ENCODE measurements around the gene GPLD1.
"Not testable (repeated sequence)": the region's sequence is repeated elsewhere in the genome, so short reads cannot be mapped to it uniquely, and the experiment has no call there.

The GPLD1 gene

DNA sequence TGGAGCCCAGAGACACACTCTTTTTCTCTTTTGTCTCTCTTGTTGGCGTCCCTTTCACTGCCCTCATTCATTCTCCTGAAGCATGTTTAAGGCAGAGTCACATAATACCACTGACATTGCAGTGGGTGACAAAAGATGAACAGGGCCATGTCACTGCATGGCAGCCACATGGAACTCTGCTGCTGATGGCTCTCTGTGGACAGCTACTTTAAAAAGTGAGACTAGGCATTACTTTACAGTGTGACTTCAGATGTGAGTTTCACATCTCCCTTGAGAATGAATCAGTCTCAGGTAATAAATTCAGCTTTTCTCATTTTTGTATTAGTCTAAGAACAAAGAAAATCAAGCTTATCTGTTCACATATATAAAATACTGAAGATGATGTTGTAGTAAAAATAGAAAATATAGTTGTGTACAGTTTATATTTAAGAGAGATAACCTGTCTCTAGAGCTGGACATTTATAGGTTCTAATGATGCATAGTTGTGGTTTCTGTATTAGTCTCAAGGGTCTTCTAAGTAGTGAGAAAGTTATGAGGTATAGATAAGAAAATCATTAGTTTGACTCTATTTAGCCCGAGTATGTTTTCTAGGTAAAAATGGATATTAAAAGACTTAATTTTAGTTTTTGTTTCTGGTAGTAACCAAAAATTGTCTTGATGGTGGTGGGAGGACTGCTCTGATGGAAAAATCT, 80.5 kb downstream of the GPLD1 start:
- no peak for DNase-seq

DNA sequence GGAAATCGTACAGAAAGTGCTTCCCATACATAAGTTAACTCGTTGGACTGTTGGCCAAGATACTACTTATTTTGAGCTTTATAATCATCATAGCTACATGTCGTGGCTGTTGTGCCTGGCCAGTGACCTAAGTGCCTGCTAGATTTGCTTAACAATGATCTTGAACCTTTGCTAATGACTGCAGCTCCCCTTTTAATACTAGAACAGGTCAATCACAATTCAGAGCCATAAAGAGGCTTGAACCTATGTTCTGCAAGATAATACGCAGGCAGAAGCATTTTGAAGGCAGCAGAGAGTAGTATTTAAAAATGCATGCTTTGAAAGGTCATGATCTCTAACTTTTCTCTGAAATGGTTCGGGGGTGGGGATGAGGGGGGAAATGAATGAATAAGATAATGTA, 84.1 kb downstream of the GPLD1 start:
- no peak for DNase-seq

DNA sequence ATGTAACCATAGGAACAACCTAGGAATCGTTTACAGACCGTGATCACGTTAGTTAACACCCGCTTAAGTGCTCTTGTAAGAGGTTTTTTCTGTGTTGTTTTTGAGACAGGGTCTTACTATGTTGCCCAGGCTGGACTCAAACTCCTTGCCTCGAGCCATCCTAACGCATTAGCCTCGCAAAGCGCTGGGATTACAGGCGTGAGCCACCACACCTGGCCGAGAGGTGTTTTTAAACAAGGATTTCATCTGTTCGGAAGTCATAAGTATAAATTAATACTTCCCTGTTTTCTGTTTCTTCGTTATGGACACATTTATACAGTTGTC, 85.9 kb downstream of the GPLD1 start:
- no peak for DNase-seq

GRCh38 chr6:24402697-24403500, 86.5 kb downstream of the GPLD1 start, which contains the start of gene MRS2:
TSS of gene MRS2 (plus strand) at chr6:24402936. CDS start at chr6:24403047, 111 bp downstream.
- DNase-seq, result peak; percentile 66

GRCh38 chr6:24401458-24401857, 87.9 kb downstream of the GPLD1 start:
- DNase-seq, result no peak

DNA sequence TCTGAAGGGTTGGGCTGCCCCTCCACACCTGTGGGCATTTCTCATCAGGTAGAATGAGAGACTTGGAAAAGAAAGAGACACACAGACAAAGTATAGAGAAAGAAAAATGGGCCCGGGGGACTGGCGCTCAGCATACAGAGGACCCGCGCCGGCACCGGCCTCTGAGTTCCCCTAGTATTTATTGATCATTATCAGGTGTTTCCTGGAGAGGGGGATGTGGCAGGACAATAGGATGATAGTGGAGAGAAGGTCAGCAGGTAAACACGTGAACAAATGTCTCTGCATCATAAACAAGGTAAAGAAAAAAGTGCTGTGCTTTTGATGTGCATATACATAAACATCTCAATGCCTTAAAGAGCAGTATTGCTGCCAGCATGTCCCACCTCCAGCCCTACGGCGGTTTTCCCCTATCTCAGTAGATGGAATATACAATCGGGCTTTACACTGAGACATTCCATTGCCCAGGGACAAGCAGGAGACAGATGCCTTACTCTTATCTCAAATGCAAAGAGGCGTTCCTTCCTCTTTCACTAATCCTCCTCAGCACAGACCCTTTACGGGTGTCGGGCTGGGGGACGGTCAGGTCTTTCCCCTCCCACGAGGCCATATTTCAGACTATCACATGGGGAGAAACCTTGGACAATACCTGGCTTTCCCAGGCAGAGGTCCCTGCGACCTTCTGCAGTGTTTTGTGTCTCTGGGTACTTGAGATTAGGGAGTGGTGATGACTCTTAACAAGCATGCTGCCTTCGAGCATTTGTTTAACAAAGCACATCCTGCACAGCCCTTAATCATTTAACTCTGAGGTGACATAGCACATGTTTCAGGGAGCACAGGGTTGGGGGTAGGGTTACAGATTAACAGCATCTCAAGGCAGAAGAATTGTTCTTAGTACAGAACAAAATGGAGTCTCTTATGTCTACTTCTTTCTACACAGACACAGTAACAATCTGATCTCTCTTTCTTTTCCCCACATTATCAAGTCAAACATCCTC, 89.0 kb downstream of the GPLD1 start:
- DNase-seq, result not testable (repeated sequence)

DNA sequence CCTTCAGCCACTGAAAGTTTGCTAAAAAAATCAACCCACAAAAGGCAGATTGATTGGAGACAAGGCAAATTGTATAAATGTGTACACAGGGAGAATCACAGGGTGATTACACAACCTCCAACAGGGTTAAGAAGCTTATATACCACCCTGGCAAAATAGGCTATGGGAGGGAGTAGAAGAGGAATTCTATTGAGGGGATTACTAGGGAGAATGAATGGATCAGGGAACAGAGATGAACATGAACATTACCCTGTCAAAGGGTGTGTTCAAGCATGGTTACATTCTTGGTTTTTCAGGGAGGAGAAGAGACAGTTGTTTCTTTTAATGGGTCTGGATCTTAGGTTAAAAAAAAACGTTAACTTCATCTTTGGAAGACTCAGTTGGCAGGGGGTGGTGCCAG, 91.7 kb downstream of the GPLD1 start:
- no peak for DNase-seq

GRCh38 chr6:24396824-24397223, 92.6 kb downstream of the GPLD1 start:
- no peak for DNase-seq

DNA sequence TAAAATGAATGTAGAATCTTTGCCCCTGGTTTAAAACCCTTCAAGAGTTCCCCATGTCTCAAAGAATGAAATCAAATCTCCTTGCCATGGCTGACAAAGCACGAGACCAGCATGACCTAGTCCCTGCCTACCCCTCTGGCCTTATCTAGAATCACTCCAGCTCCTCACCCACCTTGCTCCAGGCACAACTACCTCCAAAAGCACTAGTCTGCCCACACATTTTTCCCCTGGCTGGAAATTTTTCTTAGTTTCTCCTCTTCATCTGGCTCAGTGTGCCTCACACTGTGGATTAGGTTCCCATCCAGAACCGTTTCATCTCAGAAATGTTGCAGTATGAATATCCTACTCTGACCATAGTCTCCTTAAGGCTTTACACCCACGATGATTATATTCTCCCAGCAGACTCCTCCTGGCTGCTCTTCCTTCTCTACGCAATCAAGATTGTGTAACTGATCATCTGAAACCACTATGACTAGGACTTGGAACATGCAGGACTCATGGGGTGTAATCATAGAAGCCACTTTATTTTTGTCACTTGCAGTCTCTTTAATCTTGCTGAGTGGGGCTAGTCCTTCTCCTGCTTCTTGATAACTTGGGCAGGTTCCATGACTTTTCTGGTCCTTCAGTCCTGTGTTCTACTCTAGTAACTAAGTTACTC, 94.5 kb downstream of the GPLD1 start:
- no peak for DNase-seq

DNA sequence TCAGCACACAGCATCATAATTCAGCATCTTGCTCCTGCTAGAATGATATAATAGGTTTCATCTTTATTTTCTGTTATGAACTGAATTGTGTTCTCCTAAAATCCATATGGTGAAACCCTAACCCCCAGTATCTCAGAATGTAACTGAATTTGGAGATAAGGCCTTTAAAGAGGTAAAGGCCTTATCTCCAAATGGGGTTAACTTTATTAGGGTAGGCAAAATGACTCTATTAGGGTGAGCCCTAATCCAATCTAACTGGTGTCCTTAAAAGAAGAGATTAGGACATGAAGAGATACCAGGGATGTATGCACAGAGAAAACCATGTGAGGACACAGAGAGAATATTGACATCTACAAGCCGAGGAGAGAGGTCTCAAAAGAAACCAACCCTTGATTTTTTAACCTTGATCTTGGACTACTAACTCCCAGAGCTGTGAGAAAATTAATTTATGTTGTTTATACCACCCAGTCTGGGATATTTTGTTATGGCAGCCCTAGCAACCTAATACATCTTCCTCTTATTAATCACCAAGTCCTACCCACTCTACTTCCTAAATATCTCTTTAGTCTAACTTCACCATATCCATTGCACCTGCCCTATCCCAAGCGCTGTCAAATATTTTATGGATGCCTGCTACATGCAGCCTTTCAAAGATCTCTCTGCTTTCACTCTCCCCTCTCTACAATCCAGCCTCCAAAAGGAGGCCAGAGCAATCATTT, 95.2 kb downstream of the GPLD1 start:
- DNase-seq, result no peak

DNA sequence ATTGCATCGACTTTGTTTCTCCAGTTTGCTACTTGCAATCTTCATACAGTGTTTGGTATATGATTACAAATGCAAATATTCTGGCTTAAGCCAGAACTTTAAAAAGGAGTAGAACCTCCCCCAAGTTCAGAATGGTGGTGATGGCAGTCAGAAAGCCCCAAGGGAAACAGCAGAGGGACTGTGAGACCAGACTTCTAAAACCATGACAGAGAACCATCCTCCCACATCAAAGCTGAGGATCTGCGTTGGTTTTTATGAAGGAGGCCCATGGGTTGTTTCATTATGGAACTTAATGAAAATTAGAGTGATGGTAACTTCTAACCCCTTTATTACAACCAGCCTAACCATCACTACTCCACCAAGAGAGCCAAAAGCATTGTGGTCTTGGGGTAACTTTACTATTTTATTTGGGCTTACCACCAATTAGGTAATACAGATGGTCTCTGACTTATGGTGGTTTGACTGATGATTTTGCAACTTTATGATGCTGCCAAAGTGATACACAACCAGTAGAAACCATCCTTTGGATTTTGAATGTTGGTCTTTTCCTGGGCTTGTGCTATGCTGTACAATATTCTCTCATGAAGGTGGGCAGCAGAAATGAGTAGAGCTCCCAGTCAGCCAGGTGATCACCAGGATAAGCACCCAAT, 97.5 kb downstream of the GPLD1 start:
- DNase-seq, result no peak

GRCh38 chr6:24391208-24391607, 98.2 kb downstream of the GPLD1 start:
- DNase-seq, result no peak

GRCh38 chr6:24387818-24388217, 101.6 kb downstream of the GPLD1 start:
- no peak for DNase-seq

DNA sequence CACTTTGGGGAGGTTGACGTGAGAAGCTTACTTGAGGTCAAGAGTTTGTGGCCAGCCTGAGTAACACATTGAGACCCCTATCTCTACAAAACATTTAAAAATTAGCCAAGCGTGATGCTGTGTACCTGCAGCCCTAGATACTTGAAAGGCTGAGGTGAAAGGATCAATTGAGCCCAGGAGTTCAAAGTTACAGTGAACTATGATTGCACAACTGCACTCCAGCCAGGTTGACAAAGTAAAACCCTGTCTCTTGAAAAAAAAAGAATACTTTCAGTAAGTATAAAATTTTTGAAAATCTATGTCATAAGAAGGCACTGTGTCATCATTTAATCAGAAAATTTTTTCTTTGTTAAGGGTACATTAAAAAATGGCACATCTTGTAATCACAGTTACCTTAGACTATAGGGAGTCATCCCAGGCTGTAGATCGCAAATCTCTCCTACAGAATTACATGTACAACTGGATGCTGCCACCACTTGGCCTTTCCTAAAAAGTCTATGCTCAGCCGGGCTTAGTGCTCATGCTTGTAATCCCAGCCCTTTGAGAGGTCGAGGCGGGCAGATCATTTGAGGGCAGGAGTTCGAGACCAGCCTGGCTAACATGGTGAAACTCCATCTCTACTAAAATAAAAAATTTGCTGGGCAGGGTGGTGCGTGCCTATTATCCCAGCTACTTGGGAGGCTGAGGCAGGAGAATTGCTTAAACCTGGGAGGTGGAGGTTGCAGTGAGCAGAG, 103.7 kb downstream of the GPLD1 start:
- DNase-seq, result no peak

DNA sequence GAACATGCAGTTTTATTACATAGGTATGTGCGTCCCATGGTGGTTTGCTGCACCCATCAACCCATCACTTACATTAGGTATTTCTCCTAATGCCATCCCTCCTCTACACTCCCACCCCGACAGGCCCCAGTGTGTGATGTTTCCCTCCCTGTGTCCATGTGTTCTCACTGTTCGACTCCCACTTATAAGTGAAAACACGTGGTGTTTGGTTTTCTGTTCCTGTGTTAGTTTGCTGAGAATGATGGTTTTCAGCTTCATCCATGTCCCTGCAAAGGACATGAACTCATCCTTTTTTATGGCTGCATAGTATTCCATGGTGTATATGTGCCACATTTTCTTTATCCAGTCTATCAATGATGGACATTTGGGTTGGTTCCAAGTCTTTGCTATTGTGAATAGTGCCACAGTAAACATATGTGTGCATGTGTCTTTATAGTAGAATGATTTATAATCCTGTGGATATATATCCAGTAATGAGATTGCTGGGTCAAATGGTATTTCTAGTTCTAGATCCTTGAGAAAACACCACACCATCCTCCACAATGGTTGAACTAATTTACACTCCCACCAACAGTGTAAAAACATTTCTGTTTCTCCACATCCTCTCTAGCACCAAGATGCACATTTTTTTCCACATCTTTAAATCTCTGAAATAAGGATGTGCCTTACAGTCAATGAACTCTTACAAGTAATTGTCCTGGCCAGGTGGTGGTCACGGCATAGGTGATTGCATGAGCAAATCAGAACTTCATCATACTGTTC, 104.8 kb downstream of the GPLD1 start:
- DNase-seq, result not testable (repeated sequence)

GRCh38 chr6:24382891-24383494, 106.4 kb downstream of the GPLD1 start:
- not testable (repeated sequence) for DNase-seq

GRCh38 chr6:24382220-24382540, 107.2 kb downstream of the GPLD1 start:
- DNase-seq, result no peak

DNA sequence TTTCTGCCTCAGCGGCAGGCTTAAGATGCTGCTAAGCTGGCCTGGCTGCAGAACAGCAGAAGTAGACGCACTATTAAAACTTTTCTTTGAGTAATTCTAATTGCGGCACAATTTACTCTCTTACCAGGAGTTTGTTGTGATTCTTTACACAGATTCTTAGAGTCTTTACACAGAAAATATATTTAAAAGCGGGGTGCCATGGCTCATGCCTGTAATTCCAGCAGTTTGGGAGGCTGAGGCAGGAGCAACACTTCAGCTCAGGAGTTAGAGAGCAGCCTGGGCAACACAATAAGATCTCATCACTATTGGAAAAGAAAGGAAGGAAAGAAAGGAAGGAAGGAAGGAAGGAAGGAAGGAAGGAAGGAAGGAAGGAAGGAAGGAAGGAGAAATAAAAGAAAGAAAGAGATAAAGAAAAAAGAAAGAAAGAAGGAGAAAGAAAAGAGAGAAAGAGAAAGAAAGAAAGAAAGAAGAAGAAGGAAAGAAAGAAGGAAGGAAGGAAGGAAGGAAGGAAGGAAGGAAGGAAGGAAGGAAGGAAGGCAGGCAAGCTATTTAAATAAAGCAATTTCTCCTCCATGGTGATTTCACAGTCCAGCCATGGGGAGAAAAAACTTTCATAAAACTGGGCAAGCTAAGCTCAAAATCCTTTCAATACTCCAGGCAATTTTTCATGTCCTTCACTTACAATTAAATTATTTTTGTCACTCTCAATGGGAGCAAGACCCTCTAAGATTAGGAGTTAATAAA, 107.7 kb downstream of the GPLD1 start:
- no peak for DNase-seq

Measured in effector CD8-positive, alpha-beta T cell (primary cell).